H9 (cell line): ENCODE data around the gene COQ10B. TPM values are rescaled to one million over a fixed set of nuclear protein-coding genes. Genes with fewer than 3 reads are reported as not detected.

ENCODE experiments used
- DNase-seq: peaks from one replicate; pipeline ENCODE4 v3.0.0-alpha.2; 2017
- H2AFZ ChIP-seq: one replicate; pipeline ENCODE4 v1.6.1; 2013; ENCODE audit warnings: mild to moderate bottlenecking, low read length, control low read depth, moderate library complexity
- H2AK5ac ChIP-seq: 2 replicates; pipeline ENCODE4 v1.6.1; 2013; ENCODE audit warnings: low read length, control low read depth, mixed read lengths; ENCODE audit not compliant: insufficient read length
- H2BK120ac ChIP-seq: one replicate; pipeline ENCODE4 v1.6.1; 2013; ENCODE audit warnings: low read depth, mild to moderate bottlenecking, low read length, control low read depth, inconsistent platforms; ENCODE audit not compliant: poor library complexity, severe bottlenecking
- H2BK12ac ChIP-seq: 2 replicates; pipeline ENCODE4 v1.6.1; 2013; ENCODE audit warnings: low read length, control low read depth, mixed read lengths, low read depth; ENCODE audit not compliant: insufficient read length
- H2BK15ac ChIP-seq: 2 replicates; pipeline ENCODE4 v1.6.1; 2013; ENCODE audit warnings: low read depth, low read length, control low read depth
- H2BK20ac ChIP-seq: one replicate; pipeline ENCODE4 v1.6.1; 2013; ENCODE audit warnings: low read depth, mild to moderate bottlenecking, low read length, control low read depth, inconsistent platforms; ENCODE audit not compliant: poor library complexity, severe bottlenecking
- H2BK5ac ChIP-seq: 2 replicates; pipeline ENCODE4 v1.6.1; 2013; ENCODE audit warnings: low read length, control low read depth, mixed read lengths; ENCODE audit not compliant: insufficient read length
- H3K14ac ChIP-seq: 2 replicates; pipeline ENCODE4 v1.6.1; 2013; ENCODE audit warnings: low read length, control low read depth; ENCODE audit not compliant: insufficient read depth
- H3K18ac ChIP-seq: 2 replicates; pipeline ENCODE4 v1.6.1; 2013; ENCODE audit warnings: low read depth, mild to moderate bottlenecking, mixed read lengths, low read length, control low read depth; ENCODE audit not compliant: insufficient read length
- H3K23ac ChIP-seq: 2 replicates; pipeline ENCODE4 v1.6.1; 2013; ENCODE audit warnings: low read length, control low read depth, mixed read lengths, low read depth; ENCODE audit not compliant: insufficient read length
- H3K23me2 ChIP-seq: 2 replicates; pipeline ENCODE4 v1.6.1; 2013; ENCODE audit warnings: low read depth, mild to moderate bottlenecking, mixed read lengths, low read length, control low read depth; ENCODE audit not compliant: insufficient read length, poor library complexity, severe bottlenecking
- H3K27ac ChIP-seq: 2 replicates; pipeline ENCODE4 v1.5.1; 2013; ENCODE audit warnings: low read length, control low read depth, mixed read lengths, low read depth; ENCODE audit not compliant: insufficient read length
- H3K27me3 ChIP-seq: 2 replicates; pipeline ENCODE4 v1.6.1; 2013; ENCODE audit warnings: low read length, control low read depth, inconsistent platforms; ENCODE audit not compliant: insufficient read depth
- H3K4ac ChIP-seq: 2 replicates; pipeline ENCODE4 v1.6.1; 2013; ENCODE audit warnings: low read depth, mild to moderate bottlenecking, control low read depth, inconsistent platforms, low read length, moderate library complexity
- H3K4me1 ChIP-seq: 2 replicates; pipeline ENCODE4 v1.6.1; 2013; ENCODE audit warnings: low read length, control low read depth, inconsistent platforms; ENCODE audit not compliant: insufficient read depth
- H3K4me2 ChIP-seq: 2 replicates; pipeline ENCODE4 v1.6.1; 2013; ENCODE audit warnings: low read length, control low read depth, mixed read lengths; ENCODE audit not compliant: insufficient read length, insufficient read depth
- H3K56ac ChIP-seq: 2 replicates; pipeline ENCODE4 v1.6.1; 2013; ENCODE audit warnings: low read depth, mild to moderate bottlenecking, mixed read lengths, low read length, control low read depth; ENCODE audit not compliant: insufficient read length
- H3K79me1 ChIP-seq: 2 replicates; pipeline ENCODE4 v1.6.1; 2013; ENCODE audit warnings: low read depth, mild to moderate bottlenecking, moderate library complexity, low read length, control low read depth, inconsistent platforms; ENCODE audit not compliant: insufficient read depth, poor library complexity, severe bottlenecking
- H3K79me2 ChIP-seq: 2 replicates; pipeline ENCODE4 v1.6.1; 2013; ENCODE audit warnings: low read length, control low read depth, inconsistent platforms; ENCODE audit not compliant: insufficient read depth
- H3K9ac ChIP-seq: 2 replicates; pipeline ENCODE4 v1.6.1; 2013; ENCODE audit warnings: low read length, control low read depth, mixed read lengths; ENCODE audit not compliant: insufficient read length; ENCODE audit errors: extremely low read depth
- H3K9me3 ChIP-seq: one replicate; pipeline ENCODE4 v1.6.1; 2013; ENCODE audit warnings: low read depth, low read length, inconsistent platforms; ENCODE audit not compliant: control insufficient read depth
- H3T11ph ChIP-seq: one replicate; pipeline ENCODE4 v1.6.1; 2013; ENCODE audit warnings: mild to moderate bottlenecking, low read length, control low read depth, inconsistent platforms
- H4K20me1 ChIP-seq: one replicate; pipeline ENCODE4 v1.6.1; 2013; ENCODE audit not compliant: control insufficient read depth, insufficient read length, insufficient read depth
- H4K5ac ChIP-seq: 2 replicates; pipeline ENCODE4 v1.6.1; 2013; ENCODE audit warnings: low read depth, mild to moderate bottlenecking, mixed read lengths, low read length, control low read depth; ENCODE audit not compliant: insufficient read length
- H4K8ac ChIP-seq: replicated peaks from 2 replicates; pipeline ENCODE4 v1.6.1; 2013; ENCODE audit warnings: low read length, control low read depth, mixed read lengths, low read depth; ENCODE audit not compliant: insufficient read length
- H4K91ac ChIP-seq: 2 replicates; pipeline ENCODE4 v1.6.1; 2013; ENCODE audit warnings: low read depth, mild to moderate bottlenecking, moderate library complexity, mixed read lengths, low read length, control low read depth; ENCODE audit not compliant: insufficient read length
- H3K27ac Mint-ChIP-seq, 3 experiments: 2 replicates in 2 of 3; 3 replicates in 1 of 3; pipeline ENCODE4 v1.8.0; 2020 to 2021; ENCODE audit warnings: mixed read lengths in 3 of 3, mild to moderate bottlenecking in 1 of 3, moderate library complexity in 1 of 3
- H3K27me3 Mint-ChIP-seq: 2 replicates; pipeline ENCODE4 v1.8.0; 2021; ENCODE audit warnings: low read depth, mild to moderate bottlenecking, moderate library complexity, mixed read lengths
- H3K36me3 Mint-ChIP-seq, 3 experiments: 2 replicates in 2 of 3; 3 replicates in 1 of 3; pipeline ENCODE4 v1.8.0; 2020 to 2021; ENCODE audit warnings: low read depth in 3 of 3, mixed read lengths in 3 of 3; ENCODE audit not compliant: insufficient read depth in 1 of 3
- H3K4me1 Mint-ChIP-seq, 2 experiments: 2 replicates each; pipeline ENCODE4 v1.8.0; 2020; ENCODE audit warnings: mixed read lengths in 2 of 2
- H3K4me3 Mint-ChIP-seq, 2 experiments: 2 replicates in 1 of 2; 3 replicates in 1 of 2; pipeline ENCODE4 v1.8.0; 2020 to 2021; ENCODE audit warnings: mild to moderate bottlenecking in 2 of 2, mixed read lengths in 2 of 2, moderate library complexity in 1 of 2
- H3K9me3 Mint-ChIP-seq, 2 experiments: 2 replicates in 1 of 2; 3 replicates in 1 of 2; pipeline ENCODE4 v1.8.0; 2020; ENCODE audit warnings: mild to moderate bottlenecking in 2 of 2, mixed read lengths in 2 of 2, moderate library complexity in 1 of 2
- WGBS: extraction: QIAGEN DNeasy Blood & Tissue Kit; methylation state at CpG from one replicate; pipeline ENCODE4 v1.1.7; 2013; ENCODE audit warnings: missing lambda C conversion rate, low lambda C conversion rate, mixed read lengths; ENCODE audit not compliant: insufficient read length; ENCODE audit errors: extremely low coverage; 5-methylcytosine and 5-hydroxymethylcytosine counted together
- total RNA-seq: library from RNA; stranded (reverse); gene quantifications from 2 replicates; pipeline ENCODE4 v1.2.1, GENCODE V29; 2021
- TF ChIP-seq, protein P1 (sequence below): fragments of 200-600 bp; sonication (generic); conservative IDR thresholded peaks from 3 replicates; pipeline ENCODE4 v1.8.0; 2021; ENCODE audit warnings: antibody characterized with exemption, mild to moderate bottlenecking

Gene COQ10B
- total RNA-seq, 1 experiment from 2014 or later = 16.2 TPM

DNA sequence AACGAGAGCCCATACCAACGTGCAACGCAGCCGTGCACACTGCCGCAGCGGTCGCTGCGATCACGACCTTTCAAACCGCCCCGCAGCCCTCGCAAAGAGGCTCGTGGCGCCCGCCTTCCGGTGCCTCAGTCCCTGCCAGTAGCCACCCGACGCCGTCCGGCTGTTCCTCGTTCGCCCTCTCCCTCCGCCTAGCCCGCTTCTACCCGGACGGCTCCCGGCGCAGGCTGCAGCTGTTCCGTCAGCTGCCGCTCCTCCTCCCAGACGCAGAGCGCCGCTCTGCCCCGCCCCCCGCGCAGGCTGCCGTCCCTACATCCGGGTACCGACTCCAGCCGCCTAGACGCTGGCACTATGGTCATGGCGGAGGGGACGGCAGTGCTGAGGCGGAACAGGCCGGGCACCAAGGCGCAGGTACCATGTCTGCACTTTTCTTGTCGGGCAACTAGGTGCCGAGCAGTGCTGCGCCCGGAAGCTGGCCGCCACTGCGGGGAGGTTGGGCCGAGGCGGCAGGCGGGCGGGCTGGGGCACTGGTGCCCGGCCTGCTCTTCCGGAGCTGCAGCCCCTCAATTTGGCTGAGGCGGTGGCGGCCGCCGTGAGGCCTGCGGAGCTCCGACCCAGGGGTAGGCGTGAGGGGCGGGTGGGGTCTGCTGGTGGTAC lies 62.5 kb downstream of the COQ10B start, which contains the start of gene MOB4:
Gene MOB4, plus strand, starts transcription at position 328 of the 654 bp plus-strand sequence. Its CDS starts 21 bp downstream, at position 349.
- H3T11ph ChIP-seq = no peak within 1 kb of the TSS
- H3K14ac ChIP-seq = peak within 1 kb of the TSS; percentile 79
- H2BK5ac ChIP-seq = no peak within 1 kb of the TSS
- no peak within 1 kb of the TSS for H2BK12ac ChIP-seq
- no peak within 1 kb of the TSS for H2BK120ac ChIP-seq
- WGBS = no CpG with 5 or more reads among the region's 66 CpGs
- no peaks in the 10 kb centered on the region; the same call in 1 of the 2 replicates for H3K27me3 Mint-ChIP-seq
- peaks cover 19% of the 10 kb centered on the region; the same call in 1 of the 2 replicates for H3K79me2 ChIP-seq
- H2AK5ac ChIP-seq = no peak within 1 kb of the TSS
- TF ChIP-seq, protein P1, sequence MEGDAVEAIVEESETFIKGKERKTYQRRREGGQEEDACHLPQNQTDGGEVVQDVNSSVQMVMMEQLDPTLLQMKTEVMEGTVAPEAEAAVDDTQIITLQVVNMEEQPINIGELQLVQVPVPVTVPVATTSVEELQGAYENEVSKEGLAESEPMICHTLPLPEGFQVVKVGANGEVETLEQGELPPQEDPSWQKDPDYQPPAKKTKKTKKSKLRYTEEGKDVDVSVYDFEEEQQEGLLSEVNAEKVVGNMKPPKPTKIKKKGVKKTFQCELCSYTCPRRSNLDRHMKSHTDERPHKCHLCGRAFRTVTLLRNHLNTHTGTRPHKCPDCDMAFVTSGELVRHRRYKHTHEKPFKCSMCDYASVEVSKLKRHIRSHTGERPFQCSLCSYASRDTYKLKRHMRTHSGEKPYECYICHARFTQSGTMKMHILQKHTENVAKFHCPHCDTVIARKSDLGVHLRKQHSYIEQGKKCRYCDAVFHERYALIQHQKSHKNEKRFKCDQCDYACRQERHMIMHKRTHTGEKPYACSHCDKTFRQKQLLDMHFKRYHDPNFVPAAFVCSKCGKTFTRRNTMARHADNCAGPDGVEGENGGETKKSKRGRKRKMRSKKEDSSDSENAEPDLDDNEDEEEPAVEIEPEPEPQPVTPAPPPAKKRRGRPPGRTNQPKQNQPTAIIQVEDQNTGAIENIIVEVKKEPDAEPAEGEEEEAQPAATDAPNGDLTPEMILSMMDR = no peak
- H3K79me1 ChIP-seq = no peaks in the 10 kb centered on the region
- no peak within 1 kb of the TSS for H2BK15ac ChIP-seq
- no peak within 1 kb of the TSS for H4K91ac ChIP-seq
- no peaks in the 10 kb centered on the region for H3K9me3 ChIP-seq
- no peaks in the 10 kb centered on the region for H4K20me1 ChIP-seq
- H4K5ac ChIP-seq = no peak within 1 kb of the TSS
- 0 out of 2 replicates have a peak, but pooled peaks cover 3% of the 10 kb centered on the region for H3K4me1 ChIP-seq
- peak within 1 kb of the TSS; percentile 63 for H3K4me2 ChIP-seq
- peak within 1 kb of the TSS; percentile 96 to 99 (median 99) for H3K27ac Mint-ChIP-seq
- no peak within 1 kb of the TSS for H3K4ac ChIP-seq
- H3K18ac ChIP-seq = peak within 1 kb of the TSS; percentile 83
- peaks cover under 1 to 3% of the 10 kb centered on the region in 2 experiments for H3K9me3 Mint-ChIP-seq
- peaks cover 16 to 31% of the 10 kb centered on the region in 2 experiments for H3K4me1 Mint-ChIP-seq
- DNase-seq = peak; percentile 96
- no peaks in the 10 kb centered on the region for H3K27me3 ChIP-seq
- no peak within 1 kb of the TSS for H2AFZ ChIP-seq
- H3K4me3 Mint-ChIP-seq = peak within 1 kb of the TSS; percentile 85 to 92
- H4K8ac ChIP-seq = no peak within 1 kb of the TSS
- H3K23ac ChIP-seq = no peak within 1 kb of the TSS
- H3K56ac ChIP-seq = no peak within 1 kb of the TSS
- H3K23me2 ChIP-seq = peaks cover 7% of the 10 kb centered on the region
- no peak within 1 kb of the TSS for H3K27ac ChIP-seq
- H3K9ac ChIP-seq = peak within 1 kb of the TSS; percentile 85
- H2BK20ac ChIP-seq = no peak within 1 kb of the TSS
- peaks cover 4 to 16% (median 7%) of the 10 kb centered on the region in 3 experiments for H3K36me3 Mint-ChIP-seq
